GM18505 (cell line): ENCODE results near the gene CSMD2.

ENCODE experiments used
- ATAC-seq: cut with Tn5 transposase; IDR thresholded peaks from one replicate; pipeline ENCODE4 v1.9.1; 2021; ENCODE audit not compliant: unreplicated experiment
- POLR2A ChIP-seq: IDR thresholded peaks from 4 replicates; pipeline ENCODE4 v1.6.1; 2011; ENCODE audit warnings: borderline replicate concordance; ENCODE audit not compliant: insufficient read depth, insufficient read length; ENCODE audit errors: extremely low read depth

The CSMD2 gene

DNA sequence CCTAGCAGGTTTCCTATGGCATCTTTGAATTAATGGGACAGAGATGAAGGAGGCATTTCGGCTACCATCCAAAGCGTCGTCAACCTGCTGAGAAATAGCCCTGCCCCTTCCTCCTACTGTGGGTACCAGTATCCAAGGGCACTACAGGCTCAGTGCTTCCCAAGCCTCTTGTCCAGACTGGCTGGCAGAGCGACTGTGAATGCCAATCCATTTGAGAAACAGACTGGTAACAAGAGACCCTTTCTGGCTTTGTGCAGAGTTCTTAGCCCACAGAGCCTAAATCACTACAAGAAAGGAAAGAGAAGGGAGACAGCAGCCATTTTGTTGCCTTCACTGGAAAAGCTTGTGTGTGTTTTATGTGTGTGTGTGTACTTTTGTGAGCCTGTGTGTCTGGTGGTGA is 185.7 kb downstream of the CSMD2 start:
- ATAC-seq: no peak
- TF ChIP-seq POLR2A: no peak

- no peak for TF ChIP-seq POLR2A
- ATAC-seq: no peak
Observed at GRCh38 chr1:33975961-33976360, 189.1 kb downstream of the CSMD2 start.

- ATAC-seq: no peak
- no peak for TF ChIP-seq POLR2A
Observed at GRCh38 chr1:33973799-33974545, 191.1 kb downstream of the CSMD2 start.

DNA sequence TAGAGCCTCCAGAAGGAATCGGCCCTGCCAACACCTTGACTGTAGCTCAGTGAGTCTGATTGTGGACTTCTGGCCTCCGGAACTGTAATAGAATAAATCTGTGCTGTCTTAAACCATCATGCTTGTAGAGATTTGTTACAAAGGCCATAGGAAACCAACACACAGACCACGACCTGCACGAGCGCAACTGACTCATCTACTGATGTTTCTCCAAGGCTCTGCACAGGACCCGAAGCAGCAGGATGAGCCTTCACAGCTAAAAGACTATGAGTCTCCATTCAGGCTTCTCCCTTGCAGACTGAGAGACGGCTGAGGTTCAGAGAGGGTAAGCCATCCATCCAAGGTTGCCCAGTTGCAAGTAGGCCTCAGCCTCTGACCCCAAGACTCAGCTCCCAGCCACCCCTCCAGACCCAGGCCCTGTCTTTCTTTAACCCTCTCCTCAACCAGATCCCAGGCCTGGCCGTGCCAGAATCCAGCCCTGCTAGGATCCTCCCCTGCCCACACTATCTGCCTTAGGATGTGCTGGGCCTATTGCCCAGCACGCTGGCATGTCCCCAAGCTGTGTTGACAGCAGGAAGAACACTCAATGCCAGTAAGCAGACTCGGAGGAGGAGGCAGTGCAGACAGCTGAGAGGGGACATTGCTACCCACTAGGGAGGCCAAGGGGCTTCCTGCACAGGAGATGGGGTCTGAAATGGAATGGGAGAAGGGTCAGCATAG is 192.2 kb downstream of the CSMD2 start:
- no peak for ATAC-seq
- no peak for TF ChIP-seq POLR2A

- no peak for TF ChIP-seq POLR2A
- no peak for ATAC-seq
Observed at GRCh38 chr1:33971913-33972312, 193.1 kb downstream of the CSMD2 start.

GRCh38 chr1:33971018-33971710 is 193.9 kb downstream of the CSMD2 start:
- ATAC-seq: no peak
- no peak for TF ChIP-seq POLR2A

DNA sequence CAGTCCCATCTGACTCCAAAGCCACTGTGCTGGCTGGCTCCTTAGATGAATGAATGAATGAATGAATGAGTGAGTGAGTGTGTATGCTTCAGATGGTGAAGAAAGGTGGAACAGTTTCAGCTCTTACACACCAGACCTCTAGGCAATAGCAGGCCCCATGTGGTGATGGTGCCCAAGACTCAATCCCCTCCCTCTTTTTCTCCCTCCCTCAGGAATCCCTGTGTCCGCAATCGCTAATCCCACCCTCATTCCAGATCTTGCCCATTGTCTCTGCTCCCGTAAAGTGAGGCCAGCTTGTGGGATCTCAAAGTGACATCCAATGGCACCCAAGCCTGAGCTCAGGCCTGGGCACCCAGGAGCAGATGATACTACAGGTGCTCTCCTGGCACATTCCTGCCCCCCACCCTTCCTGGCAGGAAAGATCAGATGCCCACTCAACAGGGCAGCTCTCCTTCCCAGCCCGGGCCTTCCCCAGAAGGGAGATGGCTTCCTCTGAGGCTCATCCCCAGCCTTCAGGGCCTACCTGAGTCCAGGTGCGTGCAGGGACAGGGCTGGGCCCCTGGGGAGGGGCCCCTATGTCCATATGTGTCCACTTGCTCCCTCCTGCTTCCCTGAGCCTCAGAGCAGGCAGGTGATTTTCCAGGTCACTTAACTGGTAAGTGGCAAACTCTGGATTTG is 194.7 kb downstream of the CSMD2 start:
- no peak for ATAC-seq
- no peak for TF ChIP-seq POLR2A

DNA sequence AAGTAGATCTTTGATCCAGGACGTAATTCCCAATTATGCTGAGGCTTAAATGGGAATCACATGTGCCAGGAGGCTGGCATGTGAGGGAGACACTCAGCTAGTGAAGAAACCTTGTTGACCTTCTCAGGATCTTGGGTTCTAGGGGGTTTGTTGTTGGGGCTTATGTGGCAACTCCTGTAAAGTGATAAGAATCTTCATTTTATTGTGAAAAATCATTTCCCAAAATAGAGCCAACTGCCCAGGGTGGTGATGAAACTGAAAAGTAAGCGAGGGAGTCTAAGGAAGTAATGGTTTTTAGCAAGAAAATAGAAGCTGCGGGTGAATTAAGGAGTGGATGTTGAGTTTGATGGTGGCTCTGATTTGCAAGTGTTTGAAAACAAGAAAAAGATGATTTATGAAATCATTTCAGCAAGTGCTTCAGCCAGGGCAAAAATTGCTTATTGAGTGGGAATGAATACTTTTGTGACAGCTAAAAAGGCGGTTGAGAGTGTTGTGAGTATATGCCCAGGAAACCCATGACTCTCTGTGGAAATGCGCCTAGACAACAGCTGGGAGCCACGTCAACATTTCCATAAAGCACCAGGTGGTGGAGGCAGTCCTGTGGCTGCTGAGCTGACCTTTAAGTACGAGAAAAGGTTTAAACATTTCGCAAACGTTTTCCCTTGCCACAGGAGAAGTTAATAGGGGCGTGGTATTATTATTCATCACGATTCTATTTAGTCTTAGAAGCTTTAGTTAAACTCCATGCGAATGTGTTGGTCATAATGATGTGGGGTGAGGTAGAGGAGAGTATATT is 198.5 kb downstream of the CSMD2 start:
- no peak for ATAC-seq
- no peak for TF ChIP-seq POLR2A

- ATAC-seq: no peak
- no peak for TF ChIP-seq POLR2A
Observed at GRCh38 chr1:33965086-33965485, 199.9 kb downstream of the CSMD2 start.

- no peak for TF ChIP-seq POLR2A
- ATAC-seq: no peak
Observed at GRCh38 chr1:33962061-33962460, 203.0 kb downstream of the CSMD2 start.

GRCh38 chr1:33960188-33960895 is 204.7 kb downstream of the CSMD2 start:
- ATAC-seq: no peak
- TF ChIP-seq POLR2A: no peak

DNA sequence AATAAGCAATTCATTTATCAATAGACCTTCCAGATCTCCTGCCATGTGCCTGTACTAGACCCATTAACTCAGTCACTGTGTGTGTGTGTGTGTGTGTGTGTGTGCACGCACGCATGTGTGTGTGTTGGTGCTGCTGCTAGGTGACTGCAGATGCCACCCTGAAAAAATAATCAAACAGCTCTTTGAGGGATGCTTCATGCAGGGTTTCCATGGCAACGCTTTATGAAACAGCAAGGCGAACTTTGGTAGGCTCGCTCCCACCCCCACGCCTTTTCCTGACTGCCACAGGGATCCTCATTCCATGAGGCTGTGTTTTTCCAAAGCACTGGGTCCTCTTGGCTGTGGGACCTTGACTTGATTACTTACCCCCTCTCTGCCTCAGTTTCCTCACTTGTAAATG is 207.2 kb downstream of the CSMD2 start:
- no peak for TF ChIP-seq POLR2A
- no peak for ATAC-seq
